ENCODE results near the gene MKLN1. TPM values are rescaled to one million over a fixed set of nuclear protein-coding genes. Genes with fewer than 3 reads are reported as not detected.

Gene MKLN1
- polyA plus RNA-seq, 2 of the 4 experiments (the other 2 are of a cell fraction) = 39.6 to 84.5 TPM

- WGBS (ENCODE audit: missing lambda C conversion rate) = 83% methylated on average over 2 of the region's 2 CpGs
- TF ChIP-seq JUN (IDR thresholded peaks at IDR 0.05) (no peak), CBX8 (IDR thresholded peaks at IDR 0.05) (no peak), ELK1 (IDR thresholded peaks at IDR 0.05; ENCODE audit: low read depth, low read length) (no peak), RNF2 (IDR thresholded peaks at IDR 0.05; ENCODE audit: borderline replicate concordance, low read depth) (no peak), HES2 (IDR thresholded peaks at IDR 0.05) (no peak)
- DNase-seq (ENCODE audit: low read depth in 1 of 2, low spot score in 1 of 2) (no peak), FAIRE-seq (no peak), ATAC-seq (peak; percentile 62 to 76; a peak in 3 of 6 replicates)
- Histone ChIP-seq H3K9me3 (no peaks in the 10 kb centered on the region), H3K27ac (no peak overlapping the region), H3K4me1 (peaks cover 6% of the 10 kb centered on the region; the same call in 1 of the 3 replicates), H3K4me2 (no peak overlapping the region), H3K4me3 (no peak overlapping the region)
- CTCF ChIA-PET = interaction anchor here (0.9 to 2.9 kb wide), 7 partner anchors 9 to 167 kb away, joined by 3 to 9 read pairs (median 3); no protein-coding TSS in a partner anchor
- POLR2A ChIA-PET = no interaction called here
Measured at GRCh38 chr7:131488361-131488760, 160.7 kb downstream of the MKLN1 start.

- no peaks in the 10 kb centered on the region for H3K9me3 ChIP-seq
- ChIA-PET CTCF (interaction anchor here (0.6 to 2.9 kb wide), 7 partner anchors 9 to 166 kb away, joined by 3 to 9 read pairs (median 3); no protein-coding TSS in a partner anchor), POLR2A (no interaction called here)
- 76% methylated on average over 1 of the region's 1 CpG for WGBS (ENCODE audit: missing lambda C conversion rate)
- H3K4me1 ChIP-seq = peaks cover 6% of the 10 kb centered on the region; the same call in 1 of the 3 replicates
- TF ChIP-seq GATA3 (IDR thresholded peaks at IDR 0.05; ENCODE audit: borderline replicate concordance) = no peak
- TF ChIP-seq FOSL2 (IDR thresholded peaks at IDR 0.05) = no peak
- TF ChIP-seq FOSL2 (CRISPR knock-in tag; IDR thresholded peaks at IDR 0.05) = no peak
- no peak for TF ChIP-seq ATOH8 (CRISPR knock-in tag; IDR thresholded peaks at IDR 0.05; ENCODE audit: low read depth)
- no peak for TF ChIP-seq SREBF2 (IDR thresholded peaks at IDR 0.05)
- no peak for TF ChIP-seq FOSB (CRISPR knock-in tag; IDR thresholded peaks at IDR 0.05)
- no peak for TF ChIP-seq HOXA7 (CRISPR knock-in tag; IDR thresholded peaks at IDR 0.05)
- no peak for TF ChIP-seq ESRRA (IDR thresholded peaks at IDR 0.05; ENCODE audit: borderline replicate concordance, low read length)
- no peak for TF ChIP-seq MYC (IDR thresholded peaks at IDR 0.05; ENCODE audit: borderline replicate concordance, low read length)
- no peak for TF ChIP-seq NFE2L2 (conservative IDR thresholded peaks at IDR 0.05; ENCODE audit: low read length)
- TF ChIP-seq FOXS1 (CRISPR knock-in tag; IDR thresholded peaks at IDR 0.05) = no peak
- TF ChIP-seq KDM1A (IDR thresholded peaks at IDR 0.05; ENCODE audit: low read depth) = no peak
- no peak for TF ChIP-seq EP300 (IDR thresholded peaks at IDR 0.05)
- ATAC-seq (no peak), FAIRE-seq (no peak), DNase-seq (ENCODE audit: low read depth in 1 of 2, low spot score in 1 of 2) (no peak)
- no peak overlapping the region for H3K4me3 ChIP-seq
- no peak overlapping the region for H3K27ac ChIP-seq
- no peak overlapping the region for H3K4me2 ChIP-seq
Measured at GRCh38 chr7:131489196-131489595, 161.5 kb downstream of the MKLN1 start.

- no peak for DNase-seq (ENCODE audit: low read depth in 1 of 2, low spot score in 1 of 2)
- Histone ChIP-seq H3K4me3 (no peak overlapping the region), H3K9me3 (no peaks in the 10 kb centered on the region), H3K4me1 (peaks cover 3% of the 10 kb centered on the region; the same call in 1 of the 3 replicates), H3K4me2 (no peak overlapping the region), H3K27ac (no peak overlapping the region)
- FAIRE-seq = no peak
- CTCF ChIA-PET = interaction anchor here (0.6 to 2.9 kb wide), 4 partner anchors 11 to 165 kb away, joined by 3 to 9 read pairs (median 4); no protein-coding TSS in a partner anchor
- POLR2A ChIA-PET = no interaction called here
- 92% methylated on average over 4 of the region's 4 CpGs for WGBS (ENCODE audit: missing lambda C conversion rate)
- ATAC-seq = no peak
- TF ChIP-seq ELK1 (IDR thresholded peaks at IDR 0.05; ENCODE audit: low read depth, low read length) (no peak), PBX3 (IDR thresholded peaks at IDR 0.05) (no peak), MAZ (IDR thresholded peaks at IDR 0.05; ENCODE audit: borderline replicate concordance, low read depth, low read length) (no peak), TP53 (CRISPR knock-in tag; IDR thresholded peaks at IDR 0.05) (no peak), POLR2AphosphoS2 (conservative IDR thresholded peaks at IDR 0.05; ENCODE audit: low read length) (no peak), BCL3 (IDR thresholded peaks at IDR 0.05) (no peak), JUN (IDR thresholded peaks at IDR 0.05) (no peak), ZSCAN20 (CRISPR knock-in tag; IDR thresholded peaks at IDR 0.05) (no peak), SMC3 (IDR thresholded peaks at IDR 0.05) (no peak), USF2 (IDR thresholded peaks at IDR 0.05) (no peak), FOSL2 (IDR thresholded peaks at IDR 0.05) (no peak), FOSL2 (CRISPR knock-in tag; IDR thresholded peaks at IDR 0.05) (no peak)
Measured at GRCh38 chr7:131489881-131490280, 162.2 kb downstream of the MKLN1 start.
